ENCODE results near the gene SLC4A5.

- TF ChIP-seq CTCF (IDR thresholded peaks at IDR 0.05) (no peak), EP300 (IDR thresholded peaks at IDR 0.05) (no peak), POLR2A (IDR thresholded peaks at IDR 0.05) (no peak)
These were observed 93.7 kb downstream of the SLC4A5 start for GRCh38 chr2:74249406-74250122.
